ENCODE data around the gene CIC. TPM values are rescaled to one million over a fixed set of nuclear protein-coding genes. Genes with fewer than 3 reads are reported as not detected.

CIC gene
- total and polyA plus RNA-seq, 9 of the 15 experiments (the other 6 are each of a cell fraction or from before 2014, with no cell fraction given) = 0.07 to 44.7 (median 8.6) TPM

- no peak for TF ChIP-seq PTTG1 (tag; IDR thresholded peaks at IDR 0.05; ENCODE audit: low read depth)
- peak; percentile 78; the same call in 1 of the 2 replicates for TF ChIP-seq ZNF589 (CRISPR knock-in tag; IDR thresholded peaks at IDR 0.05; ENCODE audit: low read depth)
- peak; percentile 84 for TF ChIP-seq VEZF1 (CRISPR knock-in tag; IDR thresholded peaks at IDR 0.05)
- TF ChIP-seq ELK3 (CRISPR knock-in tag; IDR thresholded peaks at IDR 0.05) = no peak
- TF ChIP-seq DLX4 (CRISPR knock-in tag; IDR thresholded peaks at IDR 0.05) = no peak
- TF ChIP-seq WHSC1 (IDR thresholded peaks at IDR 0.05; ENCODE audit: low read length) = no peak
- TF ChIP-seq, protein P1, sequence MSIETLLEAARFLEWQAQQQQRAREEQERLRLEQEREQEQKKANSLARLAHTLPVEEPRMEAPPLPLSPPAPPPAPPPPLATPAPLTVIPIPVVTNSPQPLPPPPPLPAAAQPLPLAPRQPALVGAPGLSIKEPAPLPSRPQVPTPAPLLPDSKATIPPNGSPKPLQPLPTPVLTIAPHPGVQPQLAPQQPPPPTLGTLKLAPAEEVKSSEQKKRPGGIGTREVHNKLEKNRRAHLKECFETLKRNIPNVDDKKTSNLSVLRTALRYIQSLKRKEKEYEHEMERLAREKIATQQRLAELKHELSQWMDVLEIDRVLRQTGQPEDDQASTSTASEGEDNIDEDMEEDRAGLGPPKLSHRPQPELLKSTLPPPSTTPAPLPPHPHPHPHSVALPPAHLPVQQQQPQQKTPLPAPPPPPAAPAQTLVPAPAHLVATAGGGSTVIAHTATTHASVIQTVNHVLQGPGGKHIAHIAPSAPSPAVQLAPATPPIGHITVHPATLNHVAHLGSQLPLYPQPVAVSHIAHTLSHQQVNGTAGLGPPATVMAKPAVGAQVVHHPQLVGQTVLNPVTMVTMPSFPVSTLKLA (conservative IDR thresholded peaks at IDR 0.05) = peak; percentile 96 to 97
- peak; percentile 74 for TF ChIP-seq E2F8 (IDR thresholded peaks at IDR 0.05; ENCODE audit: low read depth, partially characterized antibody)
- TF ChIP-seq EHMT2 (IDR thresholded peaks at IDR 0.05) = no peak
- TF ChIP-seq MEIS2 (IDR thresholded peaks at IDR 0.05; ENCODE audit: partially characterized antibody) = peak; percentile 52
- TF ChIP-seq CHD1 (IDR thresholded peaks at IDR 0.05; ENCODE audit: low read length) = no peak
- TF ChIP-seq, protein P2, sequence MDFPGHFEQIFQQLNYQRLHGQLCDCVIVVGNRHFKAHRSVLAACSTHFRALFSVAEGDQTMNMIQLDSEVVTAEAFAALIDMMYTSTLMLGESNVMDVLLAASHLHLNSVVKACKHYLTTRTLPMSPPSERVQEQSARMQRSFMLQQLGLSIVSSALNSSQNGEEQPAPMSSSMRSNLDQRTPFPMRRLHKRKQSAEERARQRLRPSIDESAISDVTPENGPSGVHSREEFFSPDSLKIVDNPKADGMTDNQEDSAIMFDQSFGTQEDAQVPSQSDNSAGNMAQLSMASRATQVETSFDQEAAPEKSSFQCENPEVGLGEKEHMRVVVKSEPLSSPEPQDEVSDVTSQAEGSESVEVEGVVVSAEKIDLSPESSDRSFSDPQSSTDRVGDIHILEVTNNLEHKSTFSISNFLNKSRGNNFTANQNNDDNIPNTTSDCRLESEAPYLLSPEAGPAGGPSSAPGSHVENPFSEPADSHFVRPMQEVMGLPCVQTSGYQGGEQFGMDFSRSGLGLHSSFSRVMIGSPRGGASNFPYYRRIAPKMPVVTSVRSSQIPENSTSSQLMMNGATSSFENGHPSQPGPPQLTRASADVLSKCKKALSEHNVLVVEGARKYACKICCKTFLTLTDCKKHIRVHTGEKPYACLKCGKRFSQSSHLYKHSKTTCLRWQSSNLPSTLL (IDR thresholded peaks at IDR 0.05) = peak; percentile 95
- peak; percentile 74; the same call in 1 of the 2 replicates for TF ChIP-seq SPI1 (IDR thresholded peaks at IDR 0.05; ENCODE audit: borderline replicate concordance, low read depth, low read length)
- no peak for TF ChIP-seq ZBTB2 (IDR thresholded peaks at IDR 0.05)
- TF ChIP-seq, protein P3, sequence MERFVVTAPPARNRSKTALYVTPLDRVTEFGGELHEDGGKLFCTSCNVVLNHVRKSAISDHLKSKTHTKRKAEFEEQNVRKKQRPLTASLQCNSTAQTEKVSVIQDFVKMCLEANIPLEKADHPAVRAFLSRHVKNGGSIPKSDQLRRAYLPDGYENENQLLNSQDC (CRISPR knock-in tag; IDR thresholded peaks at IDR 0.05) = no peak
- no peak for TF ChIP-seq PCBP2 (IDR thresholded peaks at IDR 0.05; ENCODE audit: low read depth, low read length, poor library complexity, severe bottlenecking)
These were observed 829 bp upstream of the CIC start (continued) for GRCh38 chr19:42268142-42268703.
